Suprapubic skin (tissue), 4 donors: ENCODE data around the gene TBCB. TPM values are rescaled to one million over a fixed set of nuclear protein-coding genes. Genes with fewer than 3 reads are reported as not detected.
"Not testable (repeated sequence)": the region's sequence is repeated elsewhere in the genome, so short reads cannot be mapped to it uniquely, and the experiment has no call there.

Experiments
- DNase-seq, 2 donors: peaks; one replicate each; pipeline ENCODE4 v3.0.0-alpha.2; 2019; ENCODE audit warnings: low spot score in 2 of 2
- H3K27ac ChIP-seq: fragments of 200-600 bp; sonication (generic); one replicate; pipeline ENCODE4 v1.5.1; 2019
- H3K27me3 ChIP-seq: fragments of 200-600 bp; sonication (generic); one replicate; pipeline ENCODE4 v1.5.1; 2019
- H3K36me3 ChIP-seq: fragments of 200-600 bp; sonication (generic); one replicate; pipeline ENCODE4 v1.5.1; 2019
- H3K4me1 ChIP-seq: fragments of 200-600 bp; sonication (generic); one replicate; pipeline ENCODE4 v1.5.1; 2019
- H3K4me3 ChIP-seq: fragments of 200-600 bp; sonication (generic); one replicate; pipeline ENCODE4 v1.5.1; 2019; ENCODE audit warnings: mild to moderate bottlenecking
- H3K9me3 ChIP-seq: fragments of 200-600 bp; sonication (generic); one replicate; pipeline ENCODE4 v1.5.1; 2019
- CTCF ChIP-seq, 2 donors: fragments of 200-600 bp in 1 of 2; fragments of 450-650 bp in 1 of 2; sonication (generic) in 1 of 2; IDR thresholded peaks; one replicate each; pipeline ENCODE4 v1.5.1; 2016 to 2019; ENCODE audit warnings: antibody characterized with exemption in 2 of 2, mild to moderate bottlenecking in 1 of 2, moderate library complexity in 1 of 2
- EP300 ChIP-seq: sonication (generic); formaldehyde crosslinking; IDR thresholded peaks from one replicate; pipeline ENCODE4 v1.6.1; 2017; ENCODE audit warnings: antibody characterized with exemption
- POLR2A ChIP-seq, 2 donors: fragments of 450-650 bp; IDR thresholded peaks; one replicate each; pipeline ENCODE4 v1.6.1; 2017; ENCODE audit warnings: antibody characterized with exemption in 2 of 2, mild to moderate bottlenecking in 2 of 2, moderate library complexity in 2 of 2
- POLR2AphosphoS5 ChIP-seq, 3 donors: sonication (generic); formaldehyde crosslinking; IDR thresholded peaks; one replicate each; pipeline ENCODE4 v1.6.1; 2017; ENCODE audit warnings: antibody characterized with exemption in 3 of 3
- WGBS: methylation state at CpG from one replicate; pipeline ENCODE4 v1.1.5; 2018; 5-methylcytosine and 5-hydroxymethylcytosine counted together
- total RNA-seq, 4 donors: library from RNA; depleted of rRNA; stranded (reverse); fragments of >200 nt; gene quantifications; one replicate each; pipeline ENCODE4 v1.1.0, GENCODE V29; 2016

Gene TBCB
- 100 to 1,000 TPM in 1 of 4 donors, 10 to 100 TPM in 3; 63.2 to 117 (median 90.5) TPM for total RNA-seq

GRCh38 chr19:36115453-36116343 lies at the start of gene TBCB:
TSS of gene TBCB (plus strand) at chr19:36115468. CDS start at chr19:36115561, 93 bp downstream.
- no peaks in the 10 kb centered on the region for H3K9me3 ChIP-seq
- H3K4me1 ChIP-seq, result peaks cover 38% of the 10 kb centered on the region
- peaks cover 39% of the 10 kb centered on the region for H3K36me3 ChIP-seq
- peak in 2 of 3 donors; percentile 75 to 80 for TF ChIP-seq POLR2AphosphoS5 (IDR thresholded peaks at IDR 0.05)
- no peak for TF ChIP-seq EP300
- TF ChIP-seq CTCF (IDR thresholded peaks at IDR 0.05), result no peak
- TF ChIP-seq POLR2A (IDR thresholded peaks at IDR 0.05), result peak in 1 of 2 donors; percentile 25
- H3K27ac ChIP-seq, result peak within 1 kb of the TSS; percentile 90
- WGBS, result 4% methylated on average over 42 of the region's 59 CpGs
- DNase-seq, result peak; percentile 90 to 91
- H3K27me3 ChIP-seq, result no peaks in the 10 kb centered on the region
- peak within 1 kb of the TSS; percentile 80 for H3K4me3 ChIP-seq

- no peaks in the 10 kb centered on the region for H3K36me3 ChIP-seq
- H3K9me3 ChIP-seq, result no peaks in the 10 kb centered on the region
- no peaks in the 10 kb centered on the region for H3K27me3 ChIP-seq
- 97% methylated on average over 11 of the region's 11 CpGs for whole genome bisulfite sequencing
- H3K4me3 ChIP-seq, result no peak overlapping the region
- no peak for DNase-seq
- H3K27ac ChIP-seq, result no peak overlapping the region
- peaks cover 8% of the 10 kb centered on the region for H3K4me1 ChIP-seq
- TF ChIP-seq EP300 (no peak), POLR2A (IDR thresholded peaks at IDR 0.05) (no peak), POLR2AphosphoS5 (IDR thresholded peaks at IDR 0.05) (no peak), CTCF (IDR thresholded peaks at IDR 0.05) (no peak)
These were observed 47.6 kb upstream of the TBCB start for GRCh38 chr19:36067681-36068080.

- not testable (repeated sequence) for H3K4me3 ChIP-seq, H3K27ac ChIP-seq, H3K9me3 ChIP-seq, H3K36me3 ChIP-seq, DNase-seq, H3K4me1 ChIP-seq, H3K27me3 ChIP-seq
- 93% methylated on average over 6 of the region's 57 CpGs for WGBS
These were observed 46.3 kb upstream of the TBCB start for GRCh38 chr19:36068810-36069499.

GRCh38 chr19:36072081-36072480 lies 43.2 kb upstream of the TBCB start:
- Histone ChIP-seq H3K27ac (no peak overlapping the region), H3K27me3 (no peaks in the 10 kb centered on the region), H3K4me1 (peaks cover 8% of the 10 kb centered on the region), H3K9me3 (no peaks in the 10 kb centered on the region), H3K4me3 (no peak overlapping the region), H3K36me3 (no peaks in the 10 kb centered on the region)
- TF ChIP-seq CTCF (IDR thresholded peaks at IDR 0.05) (no peak), POLR2A (IDR thresholded peaks at IDR 0.05) (no peak), EP300 (no peak), POLR2AphosphoS5 (IDR thresholded peaks at IDR 0.05) (no peak)
- WGBS, result 96% methylated on average over 8 of the region's 8 CpGs
- DNase-seq, result no peak

- H3K36me3 ChIP-seq, result no peaks in the 10 kb centered on the region
- DNase-seq, result no peak
- TF ChIP-seq POLR2AphosphoS5 (IDR thresholded peaks at IDR 0.05) (no peak), POLR2A (IDR thresholded peaks at IDR 0.05) (no peak), CTCF (IDR thresholded peaks at IDR 0.05) (no peak), EP300 (no peak)
- H3K27me3 ChIP-seq, result no peaks in the 10 kb centered on the region
- 89% methylated on average over 7 of the region's 10 CpGs for WGBS
- no peak overlapping the region for H3K4me3 ChIP-seq
- H3K9me3 ChIP-seq, result no peaks in the 10 kb centered on the region
- H3K27ac ChIP-seq, result no peak overlapping the region
- peaks cover 8% of the 10 kb centered on the region for H3K4me1 ChIP-seq
These were observed 42.0 kb upstream of the TBCB start for GRCh38 chr19:36073121-36073876.
